ENCODE measurements around the gene MEDAG.

Gene MEDAG

DNA sequence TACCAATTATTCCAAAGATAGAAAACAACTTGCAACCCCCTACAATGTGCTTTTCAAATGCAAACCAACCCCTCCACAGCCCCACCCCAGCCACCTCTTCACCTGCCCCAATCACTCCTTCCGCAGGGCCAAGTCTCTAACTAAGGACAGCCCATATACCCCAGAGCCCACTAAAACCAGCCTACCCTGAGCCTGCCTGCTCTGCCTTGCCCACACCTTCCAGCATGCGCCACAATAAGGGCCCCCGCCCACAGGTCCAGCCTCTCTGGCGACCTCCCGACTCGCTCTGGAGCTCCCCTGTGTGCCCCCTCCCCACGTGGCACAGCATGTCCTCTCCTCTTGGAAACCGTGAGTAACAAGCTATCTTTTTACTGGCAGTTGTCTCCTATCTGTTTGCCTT, 42.8 kb upstream of the MEDAG start:
- no peak overlapping the region for H3K4me3 ChIP-seq (ENCODE audit: low read depth, low read length)
- TF ChIP-seq, protein P1, sequence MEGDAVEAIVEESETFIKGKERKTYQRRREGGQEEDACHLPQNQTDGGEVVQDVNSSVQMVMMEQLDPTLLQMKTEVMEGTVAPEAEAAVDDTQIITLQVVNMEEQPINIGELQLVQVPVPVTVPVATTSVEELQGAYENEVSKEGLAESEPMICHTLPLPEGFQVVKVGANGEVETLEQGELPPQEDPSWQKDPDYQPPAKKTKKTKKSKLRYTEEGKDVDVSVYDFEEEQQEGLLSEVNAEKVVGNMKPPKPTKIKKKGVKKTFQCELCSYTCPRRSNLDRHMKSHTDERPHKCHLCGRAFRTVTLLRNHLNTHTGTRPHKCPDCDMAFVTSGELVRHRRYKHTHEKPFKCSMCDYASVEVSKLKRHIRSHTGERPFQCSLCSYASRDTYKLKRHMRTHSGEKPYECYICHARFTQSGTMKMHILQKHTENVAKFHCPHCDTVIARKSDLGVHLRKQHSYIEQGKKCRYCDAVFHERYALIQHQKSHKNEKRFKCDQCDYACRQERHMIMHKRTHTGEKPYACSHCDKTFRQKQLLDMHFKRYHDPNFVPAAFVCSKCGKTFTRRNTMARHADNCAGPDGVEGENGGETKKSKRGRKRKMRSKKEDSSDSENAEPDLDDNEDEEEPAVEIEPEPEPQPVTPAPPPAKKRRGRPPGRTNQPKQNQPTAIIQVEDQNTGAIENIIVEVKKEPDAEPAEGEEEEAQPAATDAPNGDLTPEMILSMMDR (IDR thresholded peaks at IDR 0.05; ENCODE audit: control insufficient read depth, extremely low read depth, insufficient read depth) = no peak
- no peak for DNase-seq (ENCODE audit: low read depth)

DNA sequence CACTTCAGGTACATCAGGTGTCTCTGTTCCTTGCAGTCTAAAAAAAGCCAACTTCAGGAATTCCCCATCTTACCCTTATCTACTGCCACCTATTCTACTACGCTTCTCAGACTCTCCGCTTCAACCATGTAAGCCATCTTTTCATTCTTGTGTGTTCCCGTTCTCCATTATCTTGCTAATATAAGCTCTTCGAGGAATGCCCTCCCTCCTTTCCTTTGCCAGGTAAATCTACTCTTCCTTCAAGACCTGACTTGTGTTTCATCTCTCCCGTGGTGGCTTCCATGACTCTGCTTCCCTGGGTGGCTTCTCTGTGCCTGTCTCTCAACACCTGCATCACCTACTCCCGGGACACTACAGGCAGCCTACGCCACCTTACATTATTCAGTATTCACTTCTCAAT, 42.3 kb upstream of the MEDAG start:
- H3K4me3 ChIP-seq (ENCODE audit: low read depth, low read length) = no peak overlapping the region
- TF ChIP-seq, protein P1 (IDR thresholded peaks at IDR 0.05; ENCODE audit: control insufficient read depth, extremely low read depth, insufficient read depth) = no peak
- no peak for DNase-seq (ENCODE audit: low read depth)

DNA sequence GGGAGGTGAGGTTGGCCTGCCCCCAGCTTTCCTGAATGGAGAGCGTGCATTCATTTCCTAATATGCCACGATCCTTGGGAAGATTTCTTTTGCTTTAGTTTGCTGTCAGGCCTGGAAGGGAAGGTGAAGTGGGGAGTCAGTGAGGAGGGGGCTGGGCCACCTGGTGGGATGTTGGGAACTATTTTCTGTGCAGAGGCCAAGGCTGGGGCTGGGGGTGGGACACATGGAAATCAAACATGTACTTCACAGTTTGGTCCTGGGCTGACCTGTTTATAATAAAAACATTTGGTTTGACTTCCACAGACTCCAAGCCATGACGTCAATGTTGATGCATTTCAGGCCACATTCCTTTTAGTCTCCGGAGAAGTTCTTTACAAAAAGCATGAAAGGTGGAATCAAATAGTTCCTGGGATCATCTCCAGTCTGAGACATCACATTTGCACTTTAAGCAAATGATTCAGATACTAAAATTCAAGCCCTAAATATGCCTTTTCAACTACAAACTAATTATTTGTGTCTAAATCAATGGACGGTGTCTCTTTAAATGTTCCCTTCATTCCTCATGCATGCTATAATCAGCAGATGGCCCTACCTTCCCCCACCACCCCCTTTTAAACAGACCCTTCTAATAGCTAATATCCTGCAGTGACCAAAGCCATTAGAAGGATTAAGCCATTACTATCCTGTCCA, 41.5 kb upstream of the MEDAG start:
- TF ChIP-seq, protein P1 (IDR thresholded peaks at IDR 0.05; ENCODE audit: control insufficient read depth, extremely low read depth, insufficient read depth) = no peak
- DNase-seq (ENCODE audit: low read depth) = no peak
- no peak overlapping the region for H3K4me3 ChIP-seq (ENCODE audit: low read depth, low read length)

DNA sequence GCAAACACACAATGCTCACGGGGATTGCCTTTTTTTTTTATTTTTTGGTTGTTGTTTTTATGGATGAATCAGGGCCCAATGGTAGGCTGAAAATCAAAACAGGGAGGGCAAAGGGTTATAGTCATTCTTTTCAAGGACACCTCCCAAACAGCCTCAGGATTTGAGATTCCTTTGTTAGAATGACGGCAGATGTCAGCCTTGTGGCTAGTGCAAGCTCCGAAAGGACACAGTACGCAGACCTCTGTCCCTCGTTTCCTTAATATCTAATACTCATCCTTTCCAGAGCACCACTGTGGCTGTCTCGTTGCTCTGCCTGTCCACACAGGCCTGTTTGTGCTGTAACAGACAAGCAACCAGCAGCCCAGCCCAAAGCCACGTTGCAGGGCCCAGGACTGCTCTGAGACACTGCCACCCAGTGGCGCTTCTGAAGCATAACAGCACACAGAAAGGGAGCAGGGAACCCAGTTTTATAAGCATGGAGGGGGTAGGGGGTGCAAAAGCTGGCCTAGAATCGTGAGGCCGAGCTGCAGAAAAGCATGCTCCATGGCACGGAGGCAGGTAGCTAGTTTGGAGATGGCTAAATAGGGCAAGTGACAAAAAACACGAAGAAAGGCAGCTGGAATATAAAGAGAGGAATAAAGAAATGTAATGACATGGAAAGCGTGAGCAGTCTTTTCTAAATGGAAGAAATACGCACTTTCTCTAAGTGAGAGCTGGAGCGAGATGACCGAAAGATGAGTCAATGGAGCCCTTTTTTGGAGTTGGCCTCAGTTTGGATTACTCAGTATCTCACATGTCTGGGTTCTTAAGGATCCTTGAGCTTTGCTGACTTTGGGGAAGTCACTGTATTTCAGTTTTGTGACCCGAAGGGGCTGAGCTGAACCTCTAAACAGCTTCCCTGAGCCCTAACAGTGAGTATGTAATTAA, 40.7 kb upstream of the MEDAG start:
- H3K4me3 ChIP-seq (ENCODE audit: low read depth, low read length) = no peak overlapping the region
- peak; percentile 30 for DNase-seq (ENCODE audit: low read depth)
- TF ChIP-seq, protein P1 (IDR thresholded peaks at IDR 0.05; ENCODE audit: control insufficient read depth, extremely low read depth, insufficient read depth) = peak; percentile 91

DNA sequence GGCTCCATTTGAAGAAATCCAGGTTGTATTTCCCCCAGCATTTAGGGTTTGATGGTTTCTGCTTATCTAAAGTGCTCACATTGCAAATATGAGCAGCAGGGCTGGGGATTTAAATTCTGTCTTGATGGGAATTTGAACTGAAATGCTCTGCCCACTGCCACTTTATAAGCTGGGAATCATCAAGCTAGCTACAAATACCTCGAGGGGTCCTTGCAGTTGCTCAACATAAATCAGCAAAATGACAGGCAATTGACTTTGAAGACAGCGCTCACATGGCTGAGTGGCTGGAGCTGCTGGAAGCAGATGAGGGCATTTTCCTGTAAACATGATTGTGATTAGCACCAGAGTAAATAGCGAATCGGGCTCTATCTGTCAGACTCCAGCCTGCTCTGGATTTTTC, 39.4 kb upstream of the MEDAG start:
- TF ChIP-seq, protein P1 (IDR thresholded peaks at IDR 0.05; ENCODE audit: control insufficient read depth, extremely low read depth, insufficient read depth) = no peak
- DNase-seq (ENCODE audit: low read depth) = no peak
- H3K4me3 ChIP-seq (ENCODE audit: low read depth, low read length) = no peak overlapping the region

DNA sequence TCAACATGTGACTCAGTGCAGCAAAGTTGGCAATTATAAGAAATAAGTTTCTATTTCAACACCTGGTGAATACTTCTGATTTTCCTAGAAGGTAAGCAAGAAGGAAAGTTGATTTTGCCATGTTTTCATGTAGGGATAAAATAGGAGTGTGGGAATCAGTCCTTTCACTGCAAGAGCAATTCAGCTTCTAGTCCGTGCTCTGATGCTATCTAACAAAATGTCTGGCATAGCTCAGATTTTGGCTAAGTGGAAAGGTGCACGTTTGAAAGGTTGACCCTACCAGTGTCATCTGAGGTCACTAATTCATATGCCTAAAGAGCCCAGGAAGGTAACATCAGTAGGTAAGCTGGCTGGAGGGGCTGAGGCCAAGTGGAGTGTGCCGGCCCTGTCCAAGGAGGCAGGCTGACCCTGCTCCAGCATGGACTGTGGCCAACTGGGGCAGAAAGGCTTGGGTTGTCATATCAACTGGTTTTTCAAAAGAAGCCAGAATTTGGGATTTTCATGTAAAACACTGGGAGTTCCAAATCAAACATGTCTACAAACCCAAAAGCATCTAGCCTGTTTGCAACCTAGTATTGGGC, 38.9 kb upstream of the MEDAG start:
- TF ChIP-seq, protein P1 (IDR thresholded peaks at IDR 0.05; ENCODE audit: control insufficient read depth, extremely low read depth, insufficient read depth) = no peak
- no peak overlapping the region for H3K4me3 ChIP-seq (ENCODE audit: low read depth, low read length)

More for the DNA sequence above, 38.9 kb upstream of the MEDAG start:
- no peak for DNase-seq (ENCODE audit: low read depth)
